SK-MEL-5 (cell line): ENCODE data around the gene NATD1. TPM values are rescaled to one million over a fixed set of nuclear protein-coding genes. Genes with fewer than 3 reads are reported as not detected.

Experiments
- DNase-seq: peaks from one replicate; pipeline ENCODE4 v3.0.0-alpha.2; 2016; ENCODE audit warnings: low read depth, low spot score
- in situ Hi-C: cut with HindIII; loops from 2 replicates; pipeline ENCODE4 v1.10.0; 2016; ENCODE audit warnings: low sequenced_read_pairs, high pct_unique_total_duplicates, low pct_unique_long_range_greater_than_20kb
- total RNA-seq: library from RNA; depleted of rRNA; stranded (reverse); fragments of >200 nt; shearing (Covaris generic); gene quantifications from 2 replicates; pipeline ENCODE4 v1.2.3, GENCODE V29; 2014

NATD1 gene
- total RNA-seq, 1 experiment from 2014 or later: 2.7 TPM

- peak; percentile 45 for DNase-seq
- in situ Hi-C loops: no loop called here
Observed at GRCh38 chr17:21282231-21282630, 29.0 kb upstream of the NATD1 start.

GRCh38 chr17:21280081-21280518 lies 26.9 kb upstream of the NATD1 start:
- in situ Hi-C loops: no loop called here
- peak; percentile 89 for DNase-seq

- in situ Hi-C loops: no loop called here
- DNase-seq: no peak
Observed at GRCh38 chr17:21279582-21279981, 26.4 kb upstream of the NATD1 start.

GRCh38 chr17:21279198-21279535 lies 26.0 kb upstream of the NATD1 start:
- no peak for DNase-seq
- in situ Hi-C loops: no loop called here

GRCh38 chr17:21278450-21279197 lies 25.4 kb upstream of the NATD1 start:
- in situ Hi-C loops: no loop called here
- no peak for DNase-seq

GRCh38 chr17:21277332-21277731 lies 24.1 kb upstream of the NATD1 start:
- in situ Hi-C loops: no loop called here
- DNase-seq: no peak

GRCh38 chr17:21276264-21276588 lies 23.0 kb upstream of the NATD1 start:
- in situ Hi-C loops: no loop called here
- DNase-seq: no peak

GRCh38 chr17:21275579-21276263 lies 22.5 kb upstream of the NATD1 start:
- DNase-seq: peak; percentile 81
- in situ Hi-C loops: no loop called here

- in situ Hi-C loops: no loop called here
- no peak for DNase-seq
Observed at GRCh38 chr17:21275047-21275578, 21.9 kb upstream of the NATD1 start.

- in situ Hi-C loops: no loop called here
- no peak for DNase-seq
Observed at GRCh38 chr17:21272881-21273792, 19.9 kb upstream of the NATD1 start.

- no peak for DNase-seq
- in situ Hi-C loops: no loop called here
Observed at GRCh38 chr17:21272250-21272649, 19.0 kb upstream of the NATD1 start.

- in situ Hi-C loops: no loop called here
- DNase-seq: no peak
Observed at GRCh38 chr17:21271454-21272183, 18.4 kb upstream of the NATD1 start.

GRCh38 chr17:21269394-21269793 lies 16.2 kb upstream of the NATD1 start:
- no peak for DNase-seq
- in situ Hi-C loops: no loop called here

GRCh38 chr17:21268596-21269188 lies 15.5 kb upstream of the NATD1 start:
- in situ Hi-C loops: no loop called here
- DNase-seq: no peak

GRCh38 chr17:21263376-21263775 lies 10.2 kb upstream of the NATD1 start:
- DNase-seq: peak; percentile 15
- in situ Hi-C loops: no loop called here

- no peak for DNase-seq
- in situ Hi-C loops: no loop called here
Observed at GRCh38 chr17:21262259-21262993, 9.2 kb upstream of the NATD1 start.

- DNase-seq: no peak
- in situ Hi-C loops: no loop called here
Observed at GRCh38 chr17:21258593-21258992, 5.4 kb upstream of the NATD1 start.
